ENCODE results near the gene NACAD. TPM values are rescaled to one million over a fixed set of nuclear protein-coding genes. Genes with fewer than 3 reads are reported as not detected.
A peak's percentile ranks its signal among the peaks of the same experiment; 100 is the strongest.

Gene NACAD
- total and polyA plus RNA-seq, 3 donors from 2014 or later, result 6.9 to 12.0 (median 8.7) TPM

DNA sequence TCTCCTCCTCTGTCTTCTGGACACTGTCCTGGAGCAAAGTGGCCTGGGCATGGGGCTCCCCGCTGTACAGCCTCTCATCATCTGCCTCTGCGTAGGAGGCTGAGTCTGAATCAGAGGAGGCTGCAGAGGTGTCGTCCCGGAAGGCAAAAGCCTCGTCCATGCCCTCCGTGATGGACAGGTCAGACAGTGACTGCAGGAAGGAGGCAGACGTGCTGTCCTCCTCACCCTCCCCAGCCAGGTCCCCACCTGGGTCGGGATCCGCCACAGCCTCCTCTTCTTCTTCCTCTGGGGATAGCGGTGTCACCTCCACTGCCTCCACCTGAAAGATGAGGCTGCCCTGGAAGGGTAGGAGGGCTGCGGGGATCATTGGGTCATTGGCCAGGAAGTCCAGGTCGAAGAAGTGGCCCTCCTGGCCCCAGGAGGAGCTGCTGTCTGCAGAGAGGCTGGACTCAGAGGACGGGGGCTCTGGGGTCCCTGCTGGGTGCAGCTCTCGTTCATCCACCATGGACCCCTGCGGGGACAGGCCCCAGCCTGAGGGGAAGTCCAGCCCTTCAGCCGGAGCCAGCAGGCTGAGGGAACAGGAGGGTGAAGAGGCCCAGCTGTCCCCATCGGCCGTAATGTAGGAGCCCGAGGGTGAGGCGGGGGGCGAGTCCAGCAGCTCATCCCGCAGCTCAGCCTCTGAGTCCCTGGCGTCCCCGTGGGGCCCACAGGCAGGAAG is 3.7 kb downstream of the NACAD start:
- H3K9me3 ChIP-seq, result no peaks in the 10 kb centered on the region
- no peak overlapping the region for H3K27ac ChIP-seq
- TF ChIP-seq POLR2A (IDR thresholded peaks at IDR 0.05), result no peak
- TF ChIP-seq, protein P1, sequence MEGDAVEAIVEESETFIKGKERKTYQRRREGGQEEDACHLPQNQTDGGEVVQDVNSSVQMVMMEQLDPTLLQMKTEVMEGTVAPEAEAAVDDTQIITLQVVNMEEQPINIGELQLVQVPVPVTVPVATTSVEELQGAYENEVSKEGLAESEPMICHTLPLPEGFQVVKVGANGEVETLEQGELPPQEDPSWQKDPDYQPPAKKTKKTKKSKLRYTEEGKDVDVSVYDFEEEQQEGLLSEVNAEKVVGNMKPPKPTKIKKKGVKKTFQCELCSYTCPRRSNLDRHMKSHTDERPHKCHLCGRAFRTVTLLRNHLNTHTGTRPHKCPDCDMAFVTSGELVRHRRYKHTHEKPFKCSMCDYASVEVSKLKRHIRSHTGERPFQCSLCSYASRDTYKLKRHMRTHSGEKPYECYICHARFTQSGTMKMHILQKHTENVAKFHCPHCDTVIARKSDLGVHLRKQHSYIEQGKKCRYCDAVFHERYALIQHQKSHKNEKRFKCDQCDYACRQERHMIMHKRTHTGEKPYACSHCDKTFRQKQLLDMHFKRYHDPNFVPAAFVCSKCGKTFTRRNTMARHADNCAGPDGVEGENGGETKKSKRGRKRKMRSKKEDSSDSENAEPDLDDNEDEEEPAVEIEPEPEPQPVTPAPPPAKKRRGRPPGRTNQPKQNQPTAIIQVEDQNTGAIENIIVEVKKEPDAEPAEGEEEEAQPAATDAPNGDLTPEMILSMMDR (IDR thresholded peaks at IDR 0.05), result no peak
- 68 to 78% methylated on average over 12 to 24 of the region's 24 CpGs for WGBS, 2 donors
- peaks cover 28% of the 10 kb centered on the region for H3K4me1 ChIP-seq
- H3K36me3 ChIP-seq (ENCODE audit: low read depth, missing control alignments), result no peaks in the 10 kb centered on the region
- DNase-seq, result no peak
- no peak overlapping the region for H3K4me3 ChIP-seq
- intact Hi-C loops (cut with DNase I; ENCODE audit: low total_unique reads), result no loop called here
- no peaks in the 10 kb centered on the region for H3K27me3 ChIP-seq

- no peak overlapping the region for H3K27ac ChIP-seq
- TF ChIP-seq, protein P1 (IDR thresholded peaks at IDR 0.05), result no peak
- TF ChIP-seq POLR2A (IDR thresholded peaks at IDR 0.05), result no peak
- no peaks in the 10 kb centered on the region for H3K36me3 ChIP-seq (ENCODE audit: low read depth, missing control alignments)
- H3K4me3 ChIP-seq, result no peak overlapping the region
- H3K4me1 ChIP-seq, result peaks cover 28% of the 10 kb centered on the region
- H3K27me3 ChIP-seq, result no peaks in the 10 kb centered on the region
- intact Hi-C loops (cut with DNase I; ENCODE audit: low total_unique reads), result no loop called here
- no peaks in the 10 kb centered on the region for H3K9me3 ChIP-seq
- DNase-seq, result peak; percentile 36
- WGBS, 2 donors, result 58 to 67% methylated on average over 4 to 5 of the region's 5 CpGs
These were observed 4.4 kb downstream of the NACAD start for GRCh38 chr7:45084336-45084735.

DNA sequence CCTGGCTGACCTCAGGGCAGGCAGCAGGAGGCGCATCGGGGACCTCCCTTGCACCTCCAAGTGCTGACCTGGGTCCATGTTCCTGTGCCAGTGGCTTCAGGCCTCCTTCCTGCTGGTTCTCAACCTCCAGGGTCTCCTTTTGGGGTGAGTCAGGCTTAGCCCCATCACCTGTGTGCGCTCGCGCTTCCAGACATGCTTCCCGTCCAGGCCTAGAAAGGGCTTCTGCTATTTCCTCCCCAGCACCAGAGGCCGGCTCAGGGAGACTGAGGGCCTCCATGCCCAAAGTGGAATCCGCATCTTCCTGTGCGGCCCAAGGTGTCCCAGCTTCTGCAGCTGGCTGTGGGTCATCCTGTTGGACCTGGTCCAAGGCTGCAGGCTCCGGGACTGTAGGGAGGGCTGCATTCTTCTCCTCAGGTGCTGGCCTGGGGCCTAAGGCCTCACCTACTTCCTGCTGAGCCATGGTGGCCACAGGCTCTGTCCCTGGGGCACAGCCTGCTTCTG is 5.9 kb downstream of the NACAD start:
- Histone ChIP-seq H3K27me3 (no peaks in the 10 kb centered on the region), H3K4me1 (peaks cover 21% of the 10 kb centered on the region), H3K36me3 (ENCODE audit: low read depth, missing control alignments) (no peaks in the 10 kb centered on the region), H3K27ac (peak overlapping the region in 1 of 2 donors; percentile 18), H3K9me3 (no peaks in the 10 kb centered on the region), H3K4me3 (no peak overlapping the region)
- DNase-seq, result no peak
- 25 to 67% methylated on average over 2 to 10 of the region's 10 CpGs for WGBS, 2 donors
- intact Hi-C loops (cut with DNase I; ENCODE audit: low total_unique reads), result no loop called here
- no peak for TF ChIP-seq POLR2A (IDR thresholded peaks at IDR 0.05)
- TF ChIP-seq, protein P1 (IDR thresholded peaks at IDR 0.05), result no peak

- DNase-seq, result peak; percentile 88
- Histone ChIP-seq H3K4me1 (peaks cover 20% of the 10 kb centered on the region), H3K4me3 (no peak overlapping the region), H3K9me3 (no peaks in the 10 kb centered on the region), H3K36me3 (ENCODE audit: low read depth, missing control alignments) (no peaks in the 10 kb centered on the region), H3K27ac (peak overlapping the region in 1 of 2 donors; percentile 18), H3K27me3 (no peaks in the 10 kb centered on the region)
- WGBS, 2 donors, result 47 to 57% methylated on average over 6 to 16 of the region's 18 CpGs
- no peak for TF ChIP-seq POLR2A (IDR thresholded peaks at IDR 0.05)
- TF ChIP-seq, protein P1 (IDR thresholded peaks at IDR 0.05), result no peak
- intact Hi-C loops (cut with DNase I; ENCODE audit: low total_unique reads), result no loop called here
These were observed 6.5 kb downstream of the NACAD start for GRCh38 chr7:45082031-45082830.
